Measurements from ENCODE around the gene TMEM115.

The TMEM115 gene

DNA sequence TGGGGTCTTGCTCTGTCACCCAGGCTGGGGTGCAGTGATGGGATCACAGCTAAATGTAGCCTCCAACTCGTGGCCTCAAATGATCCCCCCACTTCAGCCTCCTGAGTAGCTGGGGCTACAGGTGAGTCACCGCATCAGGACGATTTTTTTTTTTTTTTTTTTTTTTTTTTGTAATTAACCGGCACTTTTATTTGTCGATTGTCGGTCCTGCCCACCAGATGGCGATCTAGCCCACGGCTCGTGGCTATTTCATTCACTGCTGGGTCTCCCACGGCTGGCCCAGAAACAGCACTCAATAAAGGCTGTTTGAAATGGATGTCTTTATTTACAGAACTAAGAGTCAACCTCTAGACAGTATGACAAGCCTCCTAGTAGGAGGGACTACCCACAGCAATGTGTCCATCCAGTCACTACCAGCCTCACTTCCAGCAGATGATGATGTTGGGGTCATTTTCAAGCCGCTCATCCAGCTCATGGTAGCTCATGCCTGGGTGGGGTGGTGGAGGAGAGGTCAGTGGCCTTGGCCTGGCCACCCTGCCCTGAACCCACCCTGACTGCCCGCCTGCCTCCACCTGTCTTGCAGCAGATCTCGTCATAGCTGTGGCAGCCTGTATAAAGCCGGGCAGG, 12.0 kb downstream of the TMEM115 start:
- Histone ChIP-seq H3K9ac (0 out of 2 replicates have a peak overlapping the region, but pooled peaks have one; percentile 0), H3K36me3 (peaks cover 26% of the 10 kb centered on the region), H3K4me2 (no peak overlapping the region), H3K27me3 (peaks cover 11% of the 10 kb centered on the region; the same call in 1 of the 2 replicates), H3K27ac (no peak overlapping the region), H3K4me1 (peaks cover 62% of the 10 kb centered on the region), H3K4me3 (no peak overlapping the region), H3K9me3 (no peaks in the 10 kb centered on the region), H4K20me1 (peaks cover 24% of the 10 kb centered on the region)
- no peak for TF ChIP-seq Cebpa-rat (IDR thresholded peaks at IDR 0.05)

DNA sequence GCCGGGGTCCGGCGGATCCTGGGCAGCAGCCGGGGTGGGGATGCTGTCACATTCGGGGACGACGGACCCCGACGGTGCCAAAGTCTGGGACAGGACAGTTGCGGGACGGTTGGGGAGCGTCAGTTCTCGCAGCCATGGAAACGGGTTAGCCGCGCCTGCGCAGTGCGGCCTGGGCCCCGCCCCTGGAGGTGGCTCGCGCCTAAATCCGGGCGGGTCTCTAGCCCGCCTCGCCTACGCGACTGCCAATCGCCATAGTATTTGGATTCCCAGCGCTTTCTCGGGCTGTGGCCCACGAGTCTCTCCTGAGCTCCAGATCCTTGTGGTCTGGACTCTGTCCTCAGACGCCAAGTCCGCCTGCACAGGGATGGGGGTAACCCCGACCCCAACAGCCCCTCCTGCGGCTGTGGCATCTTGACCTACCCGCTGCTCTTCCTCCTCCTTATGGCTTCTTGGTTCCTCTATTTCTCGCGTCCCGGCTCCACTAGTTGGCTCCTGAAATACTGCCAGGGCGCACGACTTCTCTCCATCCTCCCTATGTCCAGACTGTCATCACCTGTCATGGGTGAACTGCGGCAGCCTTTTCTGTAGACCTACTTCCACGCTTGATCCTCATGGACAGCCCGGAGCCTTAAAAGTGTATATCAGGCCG, 13.6 kb downstream of the TMEM115 start, which contains the start of gene ZMYND10:
ZMYND10 (minus strand) TSS at position 147 of the 649 bp plus-strand sequence. CDS start 153 bp downstream, outside the sequence.
- H3K36me3 ChIP-seq, result peaks cover 21% of the 10 kb centered on the region
- H3K4me2 ChIP-seq, result peak within 1 kb of the TSS; percentile 84
- peaks cover 10% of the 10 kb centered on the region; the same call in 1 of the 2 replicates for H4K20me1 ChIP-seq
- H3K4me3 ChIP-seq, result peak within 1 kb of the TSS; percentile 49
- H3K27me3 ChIP-seq, result peaks cover 23% of the 10 kb centered on the region
- TF ChIP-seq Cebpa-rat (IDR thresholded peaks at IDR 0.05), result no peak
- H3K4me1 ChIP-seq, result peaks cover 65% of the 10 kb centered on the region
- H3K9ac ChIP-seq, result peak within 1 kb of the TSS; percentile 39; the same call in 1 of the 2 replicates
- no peaks in the 10 kb centered on the region for H3K9me3 ChIP-seq
- H3K27ac ChIP-seq, result no peak within 1 kb of the TSS

DNA sequence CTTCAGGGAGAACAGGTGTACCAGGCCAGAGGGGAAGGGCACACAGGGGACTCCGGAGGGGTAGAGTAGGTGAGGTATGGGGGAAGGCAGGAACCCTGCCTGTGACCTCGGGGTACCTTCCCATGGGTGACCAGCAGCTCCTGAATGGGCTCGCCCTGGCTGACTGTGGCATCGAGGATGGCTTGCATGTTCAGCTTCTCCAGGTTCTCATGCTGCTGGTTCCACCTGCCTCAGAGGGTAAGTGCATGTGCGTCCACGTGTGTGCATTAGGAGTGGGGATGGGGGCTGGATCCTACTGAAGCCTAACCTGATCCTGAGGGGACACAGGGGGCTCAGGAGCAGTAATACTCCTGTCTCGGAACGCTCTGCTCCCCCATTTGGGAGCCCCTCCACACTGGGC, 14.3 kb downstream of the TMEM115 start:
- no peak overlapping the region for H3K9ac ChIP-seq
- no peak overlapping the region for H3K27ac ChIP-seq
- no peak for TF ChIP-seq Cebpa-rat (IDR thresholded peaks at IDR 0.05)
- peak overlapping the region; percentile 49 for H3K4me3 ChIP-seq
- peaks cover 67% of the 10 kb centered on the region for H3K4me1 ChIP-seq
- no peaks in the 10 kb centered on the region for H3K9me3 ChIP-seq
- H4K20me1 ChIP-seq, result peaks cover 10% of the 10 kb centered on the region; the same call in 1 of the 2 replicates
- H3K4me2 ChIP-seq, result peak overlapping the region; percentile 84
- peaks cover 21% of the 10 kb centered on the region for H3K36me3 ChIP-seq
- H3K27me3 ChIP-seq, result peaks cover 30% of the 10 kb centered on the region

DNA sequence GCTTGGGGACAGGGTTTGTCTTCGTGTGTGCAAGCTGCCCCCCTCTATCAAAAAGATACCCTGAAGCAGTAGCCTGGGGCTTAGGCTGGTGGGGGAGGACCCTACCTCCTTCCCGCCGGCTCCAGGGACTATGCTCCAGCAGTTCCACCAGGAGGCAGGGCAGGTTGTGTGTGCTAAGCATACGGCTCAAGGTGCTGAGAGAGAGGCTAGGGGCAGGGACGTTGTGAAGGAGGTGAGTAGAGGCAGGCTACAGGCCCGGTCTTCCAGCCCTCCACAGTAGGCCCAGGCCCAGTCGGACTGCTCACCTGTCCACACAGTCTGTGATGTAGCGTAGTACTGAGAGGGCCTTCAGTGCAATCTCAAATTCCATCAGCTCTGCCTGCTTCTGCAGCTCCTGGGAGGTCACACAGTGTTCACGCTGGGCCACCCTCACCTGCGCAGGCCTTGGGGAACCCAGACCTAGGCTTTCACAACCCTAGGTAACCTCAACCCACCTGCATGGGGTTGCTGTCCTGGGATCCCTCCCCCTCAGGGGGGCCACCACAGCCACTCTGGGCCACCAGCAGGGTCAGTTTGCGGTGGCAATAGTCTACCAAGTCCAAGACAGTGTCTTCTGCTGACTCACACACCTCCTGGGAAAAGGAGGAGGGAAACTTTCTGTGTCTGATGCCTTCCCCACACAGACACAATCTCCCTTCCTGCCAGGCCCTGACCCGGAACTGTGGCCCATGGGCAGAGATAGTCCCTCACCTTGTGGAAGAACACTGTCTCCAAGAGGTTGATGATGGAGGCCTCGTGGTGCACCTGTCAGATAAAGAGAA, 16.3 kb downstream of the TMEM115 start:
- Histone ChIP-seq H3K9ac (no peak overlapping the region), H3K27ac (no peak overlapping the region)

DNA sequence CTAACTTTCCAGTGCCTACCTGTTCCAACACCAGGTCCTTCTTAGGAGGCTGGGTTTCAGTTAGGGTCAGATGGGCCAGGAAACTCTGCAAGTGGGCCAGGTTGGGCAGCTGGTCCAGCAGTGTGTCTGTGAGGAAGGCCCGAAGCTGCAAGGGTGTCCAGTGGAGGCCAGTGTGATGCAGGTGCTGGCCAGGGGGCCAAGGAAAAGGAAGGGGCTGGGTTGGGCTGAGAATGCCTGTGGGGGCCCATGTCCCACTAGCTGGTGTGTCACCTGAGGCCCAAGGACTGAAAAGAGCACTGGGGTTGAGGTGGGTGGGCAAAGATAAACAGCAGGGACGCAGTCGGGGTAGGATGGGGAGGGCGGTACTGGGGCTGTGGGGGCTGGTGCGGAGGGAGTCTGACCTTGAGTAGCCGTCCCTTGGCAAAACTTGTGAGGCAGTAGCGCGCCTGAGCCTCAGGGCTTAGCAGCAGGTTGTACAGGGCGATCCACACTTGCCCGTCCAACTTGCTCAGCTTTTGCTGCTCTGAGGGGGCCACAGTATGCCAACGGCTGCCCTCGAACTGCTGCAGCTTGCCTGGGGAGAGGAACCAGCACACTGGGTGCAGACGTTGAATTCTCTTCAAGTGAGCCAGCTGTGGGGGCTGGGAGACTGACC, 17.2 kb downstream of the TMEM115 start:
- no peak for TF ChIP-seq Cebpa-rat (IDR thresholded peaks at IDR 0.05)
- Histone ChIP-seq H3K9ac (no peak overlapping the region), H3K27me3 (peaks cover 37% of the 10 kb centered on the region), H3K4me1 (peaks cover 70% of the 10 kb centered on the region), H4K20me1 (no peaks in the 10 kb centered on the region; the same call in 1 of the 2 replicates), H3K36me3 (no peaks in the 10 kb centered on the region), H3K9me3 (no peaks in the 10 kb centered on the region), H3K4me2 (peak overlapping the region; percentile 26), H3K27ac (no peak overlapping the region), H3K4me3 (no peak overlapping the region)

More for the DNA sequence above, 16.3 kb downstream of the TMEM115 start:
- Histone ChIP-seq H3K4me2 (peak overlapping the region; percentile 26), H3K9me3 (no peaks in the 10 kb centered on the region), H3K27me3 (peaks cover 37% of the 10 kb centered on the region), H4K20me1 (no peaks in the 10 kb centered on the region), H3K4me3 (no peak overlapping the region), H3K36me3 (peaks cover 8% of the 10 kb centered on the region), H3K4me1 (peaks cover 70% of the 10 kb centered on the region)
- TF ChIP-seq Cebpa-rat (IDR thresholded peaks at IDR 0.05), result no peak

DNA sequence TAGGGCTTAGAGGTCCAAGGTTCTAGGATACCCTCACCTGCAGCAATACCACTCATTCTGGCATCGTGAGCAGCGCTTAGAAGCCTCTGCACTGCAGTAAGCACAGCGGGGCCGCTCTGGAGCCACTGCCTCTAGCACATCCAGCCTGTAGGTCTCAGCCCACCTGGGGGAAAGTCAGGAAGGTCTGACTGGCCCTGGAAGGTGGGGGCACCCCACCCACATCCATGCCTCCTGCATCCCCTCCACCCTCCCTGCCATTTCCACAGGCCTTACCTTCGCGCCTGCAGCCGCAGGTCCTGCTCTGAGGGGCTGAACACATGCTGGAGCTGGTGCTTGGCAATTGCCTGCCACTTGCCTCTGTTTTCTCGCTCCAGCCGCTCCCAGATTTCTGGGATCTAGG, 17.8 kb downstream of the TMEM115 start:
- H3K4me2 ChIP-seq, result peak overlapping the region; percentile 95
- H3K9me3 ChIP-seq, result no peaks in the 10 kb centered on the region
- TF ChIP-seq Cebpa-rat (IDR thresholded peaks at IDR 0.05), result no peak
- H3K4me1 ChIP-seq, result peaks cover 70% of the 10 kb centered on the region
- H4K20me1 ChIP-seq, result peaks cover 6% of the 10 kb centered on the region
- peak overlapping the region; percentile 97 for H3K27ac ChIP-seq
- H3K9ac ChIP-seq, result peak overlapping the region; percentile 94; the same call in 1 of the 2 replicates
- H3K4me3 ChIP-seq, result peak overlapping the region; percentile 88
- peaks cover 37% of the 10 kb centered on the region for H3K27me3 ChIP-seq
- H3K36me3 ChIP-seq, result no peaks in the 10 kb centered on the region

DNA sequence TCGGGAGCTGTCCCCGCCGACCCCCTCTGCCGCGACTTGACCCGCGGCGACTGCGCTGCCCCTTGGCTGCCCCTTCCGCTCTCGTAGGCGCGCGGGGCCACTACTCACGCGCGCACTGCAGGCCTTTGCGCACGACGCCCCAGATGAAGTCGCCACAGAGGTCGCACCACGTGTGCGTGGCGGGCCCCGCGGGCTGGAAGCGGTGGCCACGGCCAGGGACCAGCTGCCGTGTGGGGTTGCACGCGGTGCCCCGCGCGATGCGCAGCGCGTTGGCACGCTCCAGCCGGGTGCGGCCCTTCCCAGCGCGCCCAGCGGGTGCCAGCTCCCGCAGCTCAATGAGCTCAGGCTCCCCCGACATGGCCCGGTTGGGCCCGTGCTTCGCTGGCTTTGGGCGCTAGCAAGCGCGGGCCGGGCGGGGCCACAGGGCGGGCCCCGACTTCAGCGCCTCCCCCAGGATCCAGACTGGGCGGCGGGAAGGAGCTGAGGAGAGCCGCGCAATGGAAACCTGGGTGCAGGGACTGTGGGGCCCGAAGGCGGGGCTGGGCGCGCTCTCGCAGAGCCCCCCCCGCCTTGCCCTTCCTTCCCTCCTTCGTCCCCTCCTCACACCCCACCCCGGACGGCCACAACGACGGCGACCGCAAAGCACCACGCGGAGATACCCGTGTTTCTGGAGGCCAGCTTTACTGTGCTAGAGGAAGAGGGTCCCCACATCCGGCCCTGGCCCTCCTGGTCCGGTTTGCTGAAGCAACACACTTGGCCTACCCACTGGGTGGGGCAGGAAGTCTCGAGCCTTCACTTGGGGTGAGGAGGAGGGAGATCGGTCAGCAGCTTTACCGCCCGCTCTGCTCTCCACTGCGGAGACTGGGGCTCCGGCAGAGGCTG, 18.6 kb downstream of the TMEM115 start, which contains the start of gene RASSF1:
RASSF1 (minus strand) TSS at position 389 of the 882 bp plus-strand sequence; CDS start at position 358, 31 bp downstream.
- Histone ChIP-seq H3K4me2 (peak within 1 kb of the TSS; percentile 95), H3K27ac (peak within 1 kb of the TSS; percentile 97), H3K27me3 (peaks cover 34% of the 10 kb centered on the region), H3K4me1 (peaks cover 70% of the 10 kb centered on the region), H3K36me3 (peaks cover 6% of the 10 kb centered on the region; the same call in 1 of the 2 replicates), H4K20me1 (peaks cover 14% of the 10 kb centered on the region), H3K9me3 (no peaks in the 10 kb centered on the region), H3K4me3 (peak within 1 kb of the TSS; percentile 88), H3K9ac (peak within 1 kb of the TSS; percentile 94)
- TF ChIP-seq Cebpa-rat (IDR thresholded peaks at IDR 0.05), result no peak

DNA sequence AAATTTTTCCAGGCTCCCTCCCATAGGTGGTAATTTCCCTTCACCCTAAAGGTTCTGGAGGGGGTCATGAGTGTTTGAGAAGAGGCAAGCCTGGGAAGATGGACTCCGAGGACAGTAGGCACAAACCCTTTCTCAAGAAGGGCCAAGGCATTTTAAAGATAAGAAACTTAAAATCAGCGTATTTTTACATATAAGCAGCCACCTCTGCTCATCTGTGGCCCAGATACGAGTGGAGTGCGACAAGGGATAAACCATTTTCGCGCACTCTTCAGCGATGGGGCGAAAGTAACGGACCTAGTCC, 19.2 kb downstream of the TMEM115 start:
- Histone ChIP-seq H3K4me2 (peak overlapping the region; percentile 95), H3K36me3 (peaks cover 11% of the 10 kb centered on the region; the same call in 1 of the 2 replicates), H3K4me3 (peak overlapping the region; percentile 88), H3K27ac (peak overlapping the region; percentile 97), H4K20me1 (peaks cover 20% of the 10 kb centered on the region), H3K9me3 (no peaks in the 10 kb centered on the region), H3K9ac (peak overlapping the region; percentile 94), H3K27me3 (peaks cover 28% of the 10 kb centered on the region), H3K4me1 (peaks cover 70% of the 10 kb centered on the region)
- TF ChIP-seq Cebpa-rat (IDR thresholded peaks at IDR 0.05), result no peak
